ENCODE data around the gene RPS6KC1.

The RPS6KC1 gene

GRCh38 chr1:213277036-213277435, 226.0 kb downstream of the RPS6KC1 start:
- Histone ChIP-seq H3K27ac (no peak overlapping the region), H3K4me3 (no peak overlapping the region), H3K4me1 (no peaks in the 10 kb centered on the region), H3K9me3 (no peaks in the 10 kb centered on the region), H3K36me3 (peaks cover 6 to 16% (median 10%) of the 10 kb centered on the region in 3 donors), H3K27me3 (no peaks in the 10 kb centered on the region)
- TF ChIP-seq, protein P1, sequence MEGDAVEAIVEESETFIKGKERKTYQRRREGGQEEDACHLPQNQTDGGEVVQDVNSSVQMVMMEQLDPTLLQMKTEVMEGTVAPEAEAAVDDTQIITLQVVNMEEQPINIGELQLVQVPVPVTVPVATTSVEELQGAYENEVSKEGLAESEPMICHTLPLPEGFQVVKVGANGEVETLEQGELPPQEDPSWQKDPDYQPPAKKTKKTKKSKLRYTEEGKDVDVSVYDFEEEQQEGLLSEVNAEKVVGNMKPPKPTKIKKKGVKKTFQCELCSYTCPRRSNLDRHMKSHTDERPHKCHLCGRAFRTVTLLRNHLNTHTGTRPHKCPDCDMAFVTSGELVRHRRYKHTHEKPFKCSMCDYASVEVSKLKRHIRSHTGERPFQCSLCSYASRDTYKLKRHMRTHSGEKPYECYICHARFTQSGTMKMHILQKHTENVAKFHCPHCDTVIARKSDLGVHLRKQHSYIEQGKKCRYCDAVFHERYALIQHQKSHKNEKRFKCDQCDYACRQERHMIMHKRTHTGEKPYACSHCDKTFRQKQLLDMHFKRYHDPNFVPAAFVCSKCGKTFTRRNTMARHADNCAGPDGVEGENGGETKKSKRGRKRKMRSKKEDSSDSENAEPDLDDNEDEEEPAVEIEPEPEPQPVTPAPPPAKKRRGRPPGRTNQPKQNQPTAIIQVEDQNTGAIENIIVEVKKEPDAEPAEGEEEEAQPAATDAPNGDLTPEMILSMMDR (IDR thresholded peaks at IDR 0.05): no peak
- intact Hi-C loops (cut with DNase I; ENCODE audit: low total_unique reads): no loop called here
- no peak for DNase-seq

DNA sequence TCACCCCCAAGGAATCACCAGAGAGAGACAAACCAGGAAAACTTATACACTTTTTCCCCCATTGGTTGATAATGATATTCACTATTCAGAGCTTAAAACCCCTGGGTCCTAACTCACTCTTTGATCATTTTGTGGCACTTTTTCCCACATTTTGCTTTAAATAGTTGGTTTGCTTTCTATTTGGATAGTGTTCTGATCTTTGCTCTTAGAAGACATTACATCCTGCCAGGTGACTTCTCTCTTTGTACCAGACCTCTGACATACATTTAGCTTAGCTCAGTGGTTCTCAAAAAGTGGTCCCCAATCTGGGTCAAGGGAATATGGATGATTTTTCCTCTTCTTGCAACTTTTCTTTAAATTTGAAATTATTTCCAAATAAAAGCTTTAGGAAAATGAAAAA, 228.4 kb downstream of the RPS6KC1 start:
- no peaks in the 10 kb centered on the region for H3K9me3 ChIP-seq
- DNase-seq: no peak
- H3K27ac ChIP-seq: no peak overlapping the region
- peaks cover 0 to 4% (median 4%) of the 10 kb centered on the region in 3 donors for H3K36me3 ChIP-seq
- H3K27me3 ChIP-seq: no peaks in the 10 kb centered on the region
- no peak overlapping the region for H3K4me3 ChIP-seq
- intact Hi-C loops (cut with DNase I; ENCODE audit: low total_unique reads): no loop called here
- TF ChIP-seq, protein P1 (IDR thresholded peaks at IDR 0.05): no peak
- H3K4me1 ChIP-seq: no peaks in the 10 kb centered on the region

GRCh38 chr1:213281640-213282301, 230.7 kb downstream of the RPS6KC1 start:
- no peaks in the 10 kb centered on the region for H3K27me3 ChIP-seq
- TF ChIP-seq, protein P1 (IDR thresholded peaks at IDR 0.05): no peak
- intact Hi-C loops (cut with DNase I; ENCODE audit: low total_unique reads): no loop called here
- H3K9me3 ChIP-seq: peaks cover 0 to 9% (median 5%) of the 10 kb centered on the region in 3 donors
- no peaks in the 10 kb centered on the region for H3K4me1 ChIP-seq
- no peak overlapping the region for H3K27ac ChIP-seq
- H3K4me3 ChIP-seq: no peak overlapping the region
- no peak for DNase-seq
- H3K36me3 ChIP-seq: no peaks in the 10 kb centered on the region

GRCh38 chr1:213284626-213285025, 233.6 kb downstream of the RPS6KC1 start:
- H3K36me3 ChIP-seq: no peaks in the 10 kb centered on the region
- H3K4me3 ChIP-seq: no peak overlapping the region
- no peaks in the 10 kb centered on the region for H3K27me3 ChIP-seq
- DNase-seq: no peak
- H3K9me3 ChIP-seq: peaks cover 0 to 9% (median 5%) of the 10 kb centered on the region in 3 donors
- no peaks in the 10 kb centered on the region for H3K4me1 ChIP-seq
- no peak overlapping the region for H3K27ac ChIP-seq
- intact Hi-C loops (cut with DNase I; ENCODE audit: low total_unique reads): no loop called here
- TF ChIP-seq, protein P1 (IDR thresholded peaks at IDR 0.05): no peak

DNA sequence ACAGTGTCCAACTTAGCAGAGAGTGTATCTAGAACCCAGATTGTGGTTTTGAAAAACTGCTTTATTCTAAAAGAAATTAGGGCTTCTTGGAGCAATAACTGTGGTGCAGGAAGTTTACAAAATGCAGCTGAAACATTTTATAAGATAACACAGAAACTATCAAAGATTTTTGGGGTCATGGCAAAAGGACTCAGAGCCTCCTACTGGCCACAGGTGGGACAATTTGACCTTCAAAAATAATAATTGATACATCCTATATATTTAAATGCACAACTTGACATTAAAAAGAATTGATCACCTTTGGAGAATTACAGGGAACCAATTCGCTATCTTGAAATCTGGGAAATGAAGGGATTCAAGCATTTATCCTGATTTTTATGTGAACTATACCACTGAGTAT, 235.2 kb downstream of the RPS6KC1 start:
- intact Hi-C loops (cut with DNase I; ENCODE audit: low total_unique reads): no loop called here
- no peak overlapping the region for H3K4me3 ChIP-seq
- no peak for DNase-seq
- no peak overlapping the region for H3K27ac ChIP-seq
- H3K27me3 ChIP-seq: no peaks in the 10 kb centered on the region
- TF ChIP-seq, protein P1 (IDR thresholded peaks at IDR 0.05): no peak
- no peaks in the 10 kb centered on the region for H3K36me3 ChIP-seq
- peaks cover 0 to 9% (median 5%) of the 10 kb centered on the region in 3 donors for H3K9me3 ChIP-seq
- no peaks in the 10 kb centered on the region for H3K4me1 ChIP-seq
